IgD-negative memory B cell (primary cell): Measurements from ENCODE around the gene TMEM191C. TPM values are rescaled to one million over a fixed set of nuclear protein-coding genes. Genes with fewer than 3 reads are reported as not detected.
"Not testable (repeated sequence)": the region's sequence is repeated elsewhere in the genome, so short reads cannot be mapped to it uniquely, and the experiment has no call there.

Experiments
- H3K27ac Mint-ChIP-seq, 3 donors: one replicate each; pipeline ENCODE4 v1.8.0; 2020 to 2022; ENCODE audit warnings: mild to moderate bottlenecking in 3 of 3, mixed read lengths in 3 of 3, moderate library complexity in 1 of 3
- H3K27me3 Mint-ChIP-seq: one replicate; pipeline ENCODE4 v1.8.0; 2021; ENCODE audit warnings: mixed read lengths
- H3K36me3 Mint-ChIP-seq: one replicate; pipeline ENCODE4 v1.8.0; 2020; ENCODE audit warnings: mild to moderate bottlenecking, mixed read lengths
- H3K4me1 Mint-ChIP-seq, 3 donors: one replicate each; pipeline ENCODE4 v1.8.0; 2020 to 2022; ENCODE audit warnings: mixed read lengths in 3 of 3, mild to moderate bottlenecking in 1 of 3
- H3K4me3 Mint-ChIP-seq, 4 donors: one replicate each; pipeline ENCODE4 v1.8.0; 2020 to 2022; ENCODE audit warnings: mild to moderate bottlenecking in 4 of 4, mixed read lengths in 4 of 4, moderate library complexity in 3 of 4
- H3K9me3 Mint-ChIP-seq, 3 donors: one replicate each; pipeline ENCODE4 v1.8.0; 2020 to 2021; ENCODE audit warnings: mixed read lengths in 3 of 3, mild to moderate bottlenecking in 1 of 3
- polyA plus RNA-seq: library from polyadenylated mRNA; unstranded; fragments of 300-500 nt; fragmentation: Illumina TruSeq; gene quantifications from one replicate; pipeline ENCODE4 v1.2.3, GENCODE V29; 2021

Gene TMEM191C
- polyA plus RNA-seq, 1 donor from 2014 or later = 1.3 TPM

GRCh38 chr22:21451545-21452520, 15.4 kb upstream of the TMEM191C start:
- Mint-ChIP-seq H3K4me3 (no peak overlapping the region), H3K9me3 (no peaks in the 10 kb centered on the region), H3K27me3 (no peaks in the 10 kb centered on the region), H3K27ac (no peak overlapping the region), H3K4me1 (no peaks in the 10 kb centered on the region), H3K36me3 (peaks cover 3% of the 10 kb centered on the region)

GRCh38 chr22:21452666-21453065, 14.5 kb upstream of the TMEM191C start:
- H3K4me3 Mint-ChIP-seq, H3K36me3 Mint-ChIP-seq, H3K4me1 Mint-ChIP-seq, H3K27ac Mint-ChIP-seq, H3K9me3 Mint-ChIP-seq, H3K27me3 Mint-ChIP-seq: not testable (repeated sequence)

- not testable (repeated sequence) for H3K27ac Mint-ChIP-seq, H3K9me3 Mint-ChIP-seq, H3K36me3 Mint-ChIP-seq, H3K4me3 Mint-ChIP-seq, H3K4me1 Mint-ChIP-seq, H3K27me3 Mint-ChIP-seq
These were observed 12.2 kb upstream of the TMEM191C start for GRCh38 chr22:21454998-21455333.

GRCh38 chr22:21455334-21456089, 11.7 kb upstream of the TMEM191C start:
- Mint-ChIP-seq H3K27ac (no peak overlapping the region), H3K9me3 (no peaks in the 10 kb centered on the region), H3K4me1 (no peaks in the 10 kb centered on the region), H3K36me3 (peaks cover 1% of the 10 kb centered on the region), H3K4me3 (no peak overlapping the region), H3K27me3 (no peaks in the 10 kb centered on the region)

GRCh38 chr22:21457023-21457787, 10.0 kb upstream of the TMEM191C start:
- no peaks in the 10 kb centered on the region for H3K4me1 Mint-ChIP-seq
- no peak overlapping the region for H3K4me3 Mint-ChIP-seq
- no peaks in the 10 kb centered on the region for H3K27me3 Mint-ChIP-seq
- no peaks in the 10 kb centered on the region for H3K9me3 Mint-ChIP-seq
- no peaks in the 10 kb centered on the region for H3K36me3 Mint-ChIP-seq
- no peak overlapping the region for H3K27ac Mint-ChIP-seq

GRCh38 chr22:21462672-21463071, 4.5 kb upstream of the TMEM191C start:
- H3K4me3 Mint-ChIP-seq, H3K36me3 Mint-ChIP-seq, H3K9me3 Mint-ChIP-seq, H3K27me3 Mint-ChIP-seq, H3K27ac Mint-ChIP-seq, H3K4me1 Mint-ChIP-seq: not testable (repeated sequence)

GRCh38 chr22:21468194-21469096, 1.3 kb downstream of the TMEM191C start:
- Mint-ChIP-seq H3K4me3 (peak overlapping the region; percentile 86 to 97 (median 92)), H3K27ac (peak overlapping the region; percentile 74 to 98 (median 90))
- not testable (repeated sequence) for H3K4me1 Mint-ChIP-seq, H3K27me3 Mint-ChIP-seq, H3K9me3 Mint-ChIP-seq, H3K36me3 Mint-ChIP-seq

GRCh38 chr22:21469097-21469994, 2.2 kb downstream of the TMEM191C start:
- not testable (repeated sequence) for H3K27ac Mint-ChIP-seq, H3K4me1 Mint-ChIP-seq, H3K27me3 Mint-ChIP-seq, H3K9me3 Mint-ChIP-seq, H3K36me3 Mint-ChIP-seq, H3K4me3 Mint-ChIP-seq

GRCh38 chr22:21472984-21473383, 5.8 kb downstream of the TMEM191C start:
- not testable (repeated sequence) for H3K36me3 Mint-ChIP-seq, H3K4me3 Mint-ChIP-seq, H3K27me3 Mint-ChIP-seq, H3K9me3 Mint-ChIP-seq, H3K27ac Mint-ChIP-seq, H3K4me1 Mint-ChIP-seq

GRCh38 chr22:21473664-21474063, 6.5 kb downstream of the TMEM191C start:
- not testable (repeated sequence) for H3K9me3 Mint-ChIP-seq, H3K4me1 Mint-ChIP-seq, H3K4me3 Mint-ChIP-seq, H3K36me3 Mint-ChIP-seq, H3K27ac Mint-ChIP-seq, H3K27me3 Mint-ChIP-seq

- H3K4me3 Mint-ChIP-seq, H3K36me3 Mint-ChIP-seq, H3K27me3 Mint-ChIP-seq, H3K9me3 Mint-ChIP-seq, H3K4me1 Mint-ChIP-seq, H3K27ac Mint-ChIP-seq: not testable (repeated sequence)
These were observed 16.9 kb downstream of the TMEM191C start for GRCh38 chr22:21484039-21484438.

GRCh38 chr22:21487723-21488122, 20.5 kb downstream of the TMEM191C start:
- not testable (repeated sequence) for H3K4me1 Mint-ChIP-seq, H3K4me3 Mint-ChIP-seq, H3K36me3 Mint-ChIP-seq, H3K27me3 Mint-ChIP-seq, H3K27ac Mint-ChIP-seq, H3K9me3 Mint-ChIP-seq

GRCh38 chr22:21489149-21489680, 22.0 kb downstream of the TMEM191C start:
- H3K27ac Mint-ChIP-seq, H3K27me3 Mint-ChIP-seq, H3K4me1 Mint-ChIP-seq, H3K36me3 Mint-ChIP-seq, H3K9me3 Mint-ChIP-seq: not testable (repeated sequence)
- peak overlapping the region in 1 of 4 donors; percentile 12 for H3K4me3 Mint-ChIP-seq

GRCh38 chr22:21490556-21490955, 23.4 kb downstream of the TMEM191C start:
- not testable (repeated sequence) for H3K27ac Mint-ChIP-seq, H3K27me3 Mint-ChIP-seq, H3K4me3 Mint-ChIP-seq, H3K9me3 Mint-ChIP-seq, H3K4me1 Mint-ChIP-seq, H3K36me3 Mint-ChIP-seq
